GM11168 (cell line): ENCODE measurements around the gene TRAF7.

ENCODE experiments used
- in situ Hi-C: fragments of 300-500 bp; cut with MboI; formaldehyde crosslinking; loops from one replicate; pipeline ENCODE4 v1.12.0; 2022; ENCODE audit warnings: low sequenced_read_pairs; ENCODE audit not compliant: unreplicated experiment

TRAF7 gene

GRCh38 chr16:2179107-2179501 is 23.5 kb downstream of the TRAF7 start:
- in situ Hi-C loops: no loop called here

DNA sequence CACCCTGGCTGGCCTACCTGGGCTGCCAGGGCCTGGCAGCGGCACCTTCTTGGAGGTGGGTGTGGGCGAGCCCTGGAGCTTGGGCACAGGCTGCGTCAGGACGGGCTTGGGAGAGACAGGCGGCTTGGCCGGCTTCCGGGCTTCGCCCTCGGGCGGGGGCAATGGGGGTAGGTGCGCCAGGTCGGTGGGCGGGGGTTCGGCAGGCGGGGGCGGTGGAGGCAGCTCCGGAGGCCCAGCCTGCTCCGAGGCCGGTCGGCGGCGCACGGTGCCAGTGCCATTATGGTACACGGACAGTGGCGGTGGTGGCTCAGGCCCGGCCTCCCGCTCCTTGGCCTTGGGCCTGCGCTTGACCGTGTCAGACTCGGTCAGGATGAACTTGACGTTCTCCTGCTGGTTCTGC is 24.0 kb downstream of the TRAF7 start:
- in situ Hi-C loops: no loop called here

GRCh38 chr16:2180461-2180860 is 24.9 kb downstream of the TRAF7 start:
- in situ Hi-C loops: no loop called here

DNA sequence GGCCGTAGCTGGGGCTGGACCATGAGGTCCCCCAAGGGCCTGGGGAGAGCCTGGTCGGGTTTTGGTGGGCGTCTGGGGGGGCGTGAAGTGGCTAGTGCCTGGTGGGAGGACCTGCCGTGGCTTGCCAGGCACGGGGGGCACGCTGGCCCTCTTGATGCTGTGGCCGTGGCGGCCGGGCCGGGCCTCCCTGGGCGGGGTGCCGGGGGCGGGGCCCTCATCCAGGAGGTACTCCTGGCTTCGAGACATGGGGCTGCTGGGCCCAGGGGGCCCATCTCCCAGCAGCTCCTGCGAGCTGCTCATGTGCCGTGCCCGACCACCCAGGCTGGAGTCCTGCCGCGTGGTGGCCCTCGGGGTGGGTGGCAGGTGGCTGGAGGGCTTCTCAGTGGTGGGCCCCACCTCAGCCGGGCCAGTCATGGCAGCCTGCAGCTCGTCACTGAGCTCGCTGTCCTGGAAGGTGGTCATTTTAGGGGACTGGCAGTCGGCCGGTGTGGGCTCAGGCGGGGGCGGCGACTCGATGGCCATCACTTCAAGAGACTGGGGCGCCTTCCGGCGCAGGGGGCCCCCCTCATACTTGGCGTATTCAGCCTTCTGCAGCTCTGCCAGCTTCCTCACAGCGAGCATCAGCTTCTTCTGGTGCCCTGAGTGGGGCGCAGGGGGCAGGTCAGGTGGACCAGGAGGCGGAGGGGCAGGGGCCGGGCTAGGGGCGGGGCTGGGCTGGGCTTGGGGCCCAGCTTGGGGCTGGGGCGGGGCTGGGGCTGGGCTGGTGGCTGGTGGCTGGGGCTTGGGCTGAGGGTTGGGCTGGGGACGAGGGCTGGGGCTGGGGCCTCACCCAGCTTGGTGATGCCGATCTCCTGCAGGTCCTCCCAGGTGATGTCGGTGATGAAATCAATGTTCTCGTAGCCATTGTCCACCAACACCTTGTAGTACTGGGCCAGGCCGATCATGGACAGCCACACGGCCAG is 25.7 kb downstream of the TRAF7 start:
- in situ Hi-C loops: no loop called here

DNA sequence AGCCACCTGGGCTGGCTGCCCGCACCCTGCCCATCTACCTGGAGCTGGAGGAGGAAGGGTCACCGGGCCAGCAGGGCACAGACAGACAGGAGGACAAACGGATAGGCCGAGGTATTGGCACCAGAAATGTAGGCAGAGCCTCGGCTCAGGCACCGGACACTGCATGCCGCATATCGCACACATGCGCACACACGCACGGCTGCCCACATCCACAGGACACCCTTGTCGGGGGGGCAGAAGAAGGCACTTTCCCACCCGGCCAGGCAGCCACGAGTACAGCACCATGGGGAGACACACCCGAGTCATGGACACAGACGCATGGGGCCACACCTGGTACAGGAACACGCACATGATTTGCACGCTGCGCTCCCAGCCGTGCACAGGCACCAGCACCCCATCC is 26.4 kb downstream of the TRAF7 start:
- in situ Hi-C loops: no loop called here

DNA sequence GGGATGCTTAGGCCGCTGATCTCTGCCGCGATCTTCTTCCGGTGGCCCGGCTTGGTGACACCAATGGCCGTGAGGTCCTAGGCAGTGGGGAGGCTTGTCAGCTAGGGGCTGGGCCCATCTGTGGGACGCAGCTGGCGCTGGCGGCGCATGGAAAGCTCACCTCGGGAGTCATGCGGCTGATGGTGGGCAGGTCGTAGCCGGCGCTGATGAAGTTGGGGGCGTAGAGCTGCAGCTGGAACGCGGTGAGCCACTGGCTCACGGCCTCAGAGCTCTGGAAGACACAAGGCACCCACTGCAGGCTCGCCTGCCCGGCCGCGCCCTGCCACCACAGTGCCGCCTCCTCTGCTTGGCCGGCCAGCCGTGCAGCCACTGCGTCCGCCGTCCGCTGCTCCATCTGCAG is 28.1 kb downstream of the TRAF7 start:
- in situ Hi-C loops: no loop called here

- in situ Hi-C loops: no loop called here
Measured at GRCh38 chr16:2184346-2184745, 28.8 kb downstream of the TRAF7 start.

GRCh38 chr16:2184962-2185361 is 29.4 kb downstream of the TRAF7 start:
- in situ Hi-C loops: no loop called here

GRCh38 chr16:2186064-2186463 is 30.5 kb downstream of the TRAF7 start:
- in situ Hi-C loops: no loop called here

DNA sequence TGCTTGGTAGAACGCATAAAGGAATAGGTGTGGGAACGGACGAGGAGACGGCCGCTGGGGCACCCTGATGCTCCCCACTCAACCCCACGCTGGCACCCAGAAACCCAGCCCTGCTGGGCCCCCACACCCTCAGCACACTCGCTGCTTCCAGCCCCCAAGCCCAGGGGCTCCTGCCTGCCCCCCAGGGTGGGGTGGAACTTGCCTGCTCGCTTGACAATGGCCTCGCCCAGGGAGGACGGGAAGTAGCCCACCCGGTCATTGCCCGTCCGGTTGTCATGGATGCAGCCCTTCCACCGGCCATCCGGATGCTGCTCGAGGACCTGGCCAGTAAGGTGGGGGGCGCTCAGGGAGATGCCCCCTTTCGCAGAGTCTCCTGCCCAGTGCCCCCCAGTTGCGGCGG is 30.9 kb downstream of the TRAF7 start:
- in situ Hi-C loops: no loop called here

- in situ Hi-C loops: no loop called here
Measured at GRCh38 chr16:2187212-2187611, 31.6 kb downstream of the TRAF7 start.

DNA sequence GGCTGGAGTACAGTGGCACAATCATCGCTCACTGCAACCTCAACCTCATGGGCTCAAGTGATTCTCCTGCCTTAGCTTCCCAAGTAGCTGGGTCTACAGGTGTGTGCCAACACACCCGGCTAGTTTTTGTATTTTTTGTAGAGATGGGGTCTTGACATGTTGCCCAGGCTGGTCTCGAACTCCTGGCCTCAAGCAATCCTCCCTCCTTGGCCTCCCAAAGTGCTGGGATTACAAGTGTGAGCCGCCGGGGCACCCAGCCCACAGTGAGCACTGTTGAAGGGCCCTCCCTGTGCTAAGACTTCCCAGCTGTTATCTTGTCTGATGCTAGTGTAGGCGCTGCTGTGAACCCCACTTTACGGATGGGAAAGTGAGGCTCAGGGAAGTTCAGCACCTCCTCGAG is 32.8 kb downstream of the TRAF7 start:
- in situ Hi-C loops: no loop called here

DNA sequence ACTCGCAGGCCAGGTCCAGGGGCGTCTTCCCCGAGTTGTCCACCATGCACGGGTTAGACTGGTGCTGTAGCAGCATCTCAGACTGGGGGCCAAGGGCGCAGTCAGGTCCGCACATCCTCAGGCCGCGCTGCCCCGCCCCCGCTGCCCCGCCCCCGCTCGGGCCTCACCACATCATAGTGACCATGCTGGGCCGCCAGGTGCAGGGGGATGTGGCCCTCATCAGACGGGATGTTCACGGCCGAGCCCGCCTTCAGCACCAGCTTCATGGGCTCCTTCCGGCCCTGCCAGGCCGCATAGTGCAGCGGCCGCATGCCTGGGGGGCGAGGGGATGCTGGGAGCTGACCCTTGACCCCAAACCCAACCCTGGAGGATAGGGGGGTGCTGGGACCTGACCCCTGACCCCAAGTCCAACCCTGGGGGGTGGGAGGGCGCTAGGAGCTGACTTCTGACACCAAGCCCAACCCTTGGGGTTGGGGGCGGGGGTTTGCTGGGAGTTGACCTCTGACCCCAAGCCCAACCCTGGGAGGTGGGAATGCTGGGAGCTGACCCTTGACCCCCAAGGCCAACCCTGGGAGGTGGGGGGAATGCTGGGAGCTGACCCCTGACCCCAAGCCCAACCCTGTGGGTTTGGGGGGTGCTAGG is 33.8 kb downstream of the TRAF7 start:
- in situ Hi-C loops: no loop called here

GRCh38 chr16:2190002-2190658 is 34.5 kb downstream of the TRAF7 start:
- in situ Hi-C loops: no loop called here

DNA sequence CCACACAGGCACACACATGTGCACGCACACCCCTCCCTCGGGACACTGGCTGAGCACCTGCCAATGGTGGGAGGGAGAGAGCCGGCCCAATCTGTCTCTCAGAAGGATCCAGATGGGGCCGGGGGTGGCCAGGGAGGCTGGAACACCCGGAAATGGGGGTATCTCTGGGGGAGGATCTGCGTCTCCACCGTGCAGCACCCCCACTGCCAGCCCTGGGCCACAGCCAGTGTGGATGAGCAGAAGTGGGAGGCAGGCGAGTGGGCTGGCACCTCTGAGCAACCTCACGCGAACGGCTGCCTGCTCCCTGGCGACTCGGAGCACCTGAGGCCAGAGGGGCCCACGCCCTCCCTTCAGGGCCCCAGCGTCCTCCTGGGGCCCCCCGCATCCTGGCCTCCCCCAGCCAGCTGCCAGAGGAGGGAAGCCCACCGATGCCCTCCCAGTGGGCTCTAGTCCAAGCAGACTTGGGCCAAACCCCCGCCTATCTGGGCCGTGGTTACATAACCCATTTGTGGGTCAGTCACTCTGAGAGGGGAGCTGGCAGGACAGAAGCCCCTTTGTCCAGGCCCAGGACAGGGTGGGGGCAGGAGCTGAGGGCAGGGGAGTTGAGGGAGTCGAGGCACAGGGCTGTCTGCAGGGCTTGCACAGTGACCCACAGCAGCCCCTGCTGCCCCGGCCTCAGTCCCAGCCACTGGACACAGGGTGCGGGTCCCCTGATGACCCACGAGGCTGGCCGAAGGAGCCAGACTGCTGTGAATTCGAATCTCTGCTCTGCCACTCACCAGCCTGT is 35.3 kb downstream of the TRAF7 start:
- in situ Hi-C loops: no loop called here

- in situ Hi-C loops: no loop called here
Measured at GRCh38 chr16:2191446-2191706, 35.8 kb downstream of the TRAF7 start.

- in situ Hi-C loops: no loop called here
Measured at GRCh38 chr16:2194166-2194834, 38.7 kb downstream of the TRAF7 start.

- in situ Hi-C loops: no loop called here
Measured at GRCh38 chr16:2194852-2195321, 39.3 kb downstream of the TRAF7 start.

DNA sequence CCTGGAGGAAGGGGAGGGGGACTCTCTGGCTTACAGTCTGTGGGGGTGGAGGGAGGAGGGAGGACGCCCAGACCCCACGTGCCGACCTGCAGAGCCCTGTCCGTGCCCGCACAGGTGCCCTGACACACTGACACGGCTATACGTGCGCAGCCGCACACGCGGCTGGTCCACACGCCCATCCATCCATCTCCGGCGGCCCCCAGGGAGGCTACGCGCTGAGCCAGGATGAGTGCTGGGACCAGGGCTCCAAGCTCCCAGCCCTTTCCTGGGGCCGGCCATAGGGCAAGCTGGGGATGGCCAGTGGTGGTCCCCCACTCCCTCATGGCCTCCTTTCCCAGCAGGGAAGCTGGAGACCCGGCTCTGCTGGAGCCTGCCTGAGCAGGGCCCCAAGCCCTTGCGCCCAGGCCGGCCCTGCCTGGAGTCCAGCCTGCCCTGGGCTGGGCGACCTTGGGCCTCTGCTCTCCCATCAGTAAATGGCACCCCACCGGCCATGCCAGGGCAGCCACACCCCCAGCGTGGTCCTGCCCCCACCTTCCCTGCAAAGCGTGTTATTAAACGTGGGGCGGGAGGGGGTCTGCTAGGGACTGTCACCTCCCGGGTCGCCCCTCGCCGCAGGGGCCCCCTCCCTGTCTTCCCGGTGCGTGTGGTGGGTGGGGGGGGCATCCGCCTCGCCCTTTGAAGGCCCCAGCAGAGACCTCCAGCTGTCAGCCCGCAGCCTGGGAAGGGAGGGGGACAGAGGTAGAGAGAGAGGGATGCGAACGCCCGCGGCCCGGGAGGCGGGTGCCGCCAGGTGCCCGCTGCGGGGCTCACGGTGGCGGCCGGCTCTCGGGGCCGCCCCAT is 40.0 kb downstream of the TRAF7 start:
- in situ Hi-C loops: no loop called here
